GM12801 (cell line): ENCODE data around the gene FNDC3B.

Source experiments
- CTCF ChIP-seq: IDR thresholded peaks from one replicate; pipeline ENCODE4 v1.5.1; 2011; ENCODE audit warnings: control low read depth; ENCODE audit not compliant: insufficient read length; ENCODE audit errors: extremely low read depth

FNDC3B gene

GRCh38 chr3:172052405-172052804 is 13.0 kb downstream of the FNDC3B start:
- TF ChIP-seq CTCF, result no peak

- TF ChIP-seq CTCF, result no peak
Observed at GRCh38 chr3:172054115-172054764, 14.9 kb downstream of the FNDC3B start.

GRCh38 chr3:172056416-172056815 is 17.0 kb downstream of the FNDC3B start:
- TF ChIP-seq CTCF, result no peak

- no peak for TF ChIP-seq CTCF
Observed at GRCh38 chr3:172057059-172057458, 17.7 kb downstream of the FNDC3B start.

- no peak for TF ChIP-seq CTCF
Observed at GRCh38 chr3:172057624-172058327, 18.4 kb downstream of the FNDC3B start.

- TF ChIP-seq CTCF, result no peak
Observed at GRCh38 chr3:172059532-172059931, 20.2 kb downstream of the FNDC3B start.

GRCh38 chr3:172060234-172060633 is 20.9 kb downstream of the FNDC3B start:
- no peak for TF ChIP-seq CTCF
